HFFc6 (cell line): Measurements from ENCODE around the gene CARMIL1. TPM values are rescaled to one million over a fixed set of nuclear protein-coding genes. Genes with fewer than 3 reads are reported as not detected.

Experiments used
- DNase-seq: peaks from one replicate; pipeline ENCODE4 v3.0.0-alpha.2; 2018
- H3K27ac Mint-ChIP-seq: 2 replicates; pipeline ENCODE4 v1.8.0; 2020; ENCODE audit warnings: mild to moderate bottlenecking, mixed read lengths
- H3K27me3 Mint-ChIP-seq: 2 replicates; pipeline ENCODE4 v1.8.0; 2021; ENCODE audit warnings: mild to moderate bottlenecking, moderate library complexity, mixed read lengths; ENCODE audit not compliant: insufficient read depth
- H3K36me3 Mint-ChIP-seq: 2 replicates; pipeline ENCODE4 v1.8.0; 2021; ENCODE audit warnings: low read depth, mixed read lengths
- H3K4me1 Mint-ChIP-seq: 2 replicates; pipeline ENCODE4 v1.8.0; 2020; ENCODE audit warnings: low read depth, mixed read lengths
- H3K4me3 Mint-ChIP-seq: 2 replicates; pipeline ENCODE4 v1.8.0; 2020; ENCODE audit warnings: mild to moderate bottlenecking, moderate library complexity, mixed read lengths
- H3K9me3 Mint-ChIP-seq: 2 replicates; pipeline ENCODE4 v1.8.0; 2020; ENCODE audit warnings: mild to moderate bottlenecking, mixed read lengths
- total RNA-seq, 6 experiments: library from RNA; stranded (reverse); fragmentation: NEBNext Ultra II Directional; extraction: Animal tissue kit (Norgen Biotek cat#: 25700); gene quantifications; 2 replicates in 1 of 6; 3 replicates in 5 of 6; pipeline ENCODE4 v1.2.3, GENCODE V29; 2021
- TF ChIP-seq, protein P1 (sequence below): fragments of 200-600 bp; sonication (generic); IDR thresholded peaks from 2 replicates; pipeline ENCODE4 v1.5.0; 2021; ENCODE audit warnings: antibody characterized with exemption, mild to moderate bottlenecking

Gene CARMIL1
- total RNA-seq, 6 experiments from 2014 or later, result 12.2 to 15.6 (median 13.7) TPM

- TF ChIP-seq, protein P1, sequence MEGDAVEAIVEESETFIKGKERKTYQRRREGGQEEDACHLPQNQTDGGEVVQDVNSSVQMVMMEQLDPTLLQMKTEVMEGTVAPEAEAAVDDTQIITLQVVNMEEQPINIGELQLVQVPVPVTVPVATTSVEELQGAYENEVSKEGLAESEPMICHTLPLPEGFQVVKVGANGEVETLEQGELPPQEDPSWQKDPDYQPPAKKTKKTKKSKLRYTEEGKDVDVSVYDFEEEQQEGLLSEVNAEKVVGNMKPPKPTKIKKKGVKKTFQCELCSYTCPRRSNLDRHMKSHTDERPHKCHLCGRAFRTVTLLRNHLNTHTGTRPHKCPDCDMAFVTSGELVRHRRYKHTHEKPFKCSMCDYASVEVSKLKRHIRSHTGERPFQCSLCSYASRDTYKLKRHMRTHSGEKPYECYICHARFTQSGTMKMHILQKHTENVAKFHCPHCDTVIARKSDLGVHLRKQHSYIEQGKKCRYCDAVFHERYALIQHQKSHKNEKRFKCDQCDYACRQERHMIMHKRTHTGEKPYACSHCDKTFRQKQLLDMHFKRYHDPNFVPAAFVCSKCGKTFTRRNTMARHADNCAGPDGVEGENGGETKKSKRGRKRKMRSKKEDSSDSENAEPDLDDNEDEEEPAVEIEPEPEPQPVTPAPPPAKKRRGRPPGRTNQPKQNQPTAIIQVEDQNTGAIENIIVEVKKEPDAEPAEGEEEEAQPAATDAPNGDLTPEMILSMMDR, result no peak
- no peak for DNase-seq
- Mint-ChIP-seq H3K36me3 (no peaks in the 10 kb centered on the region), H3K27me3 (no peaks in the 10 kb centered on the region; the same call in 1 of the 2 replicates), H3K9me3 (no peaks in the 10 kb centered on the region), H3K4me1 (peaks cover 41% of the 10 kb centered on the region), H3K4me3 (no peak overlapping the region), H3K27ac (no peak overlapping the region)
Measured at GRCh38 chr6:25413207-25413905, 134.2 kb downstream of the CARMIL1 start.

GRCh38 chr6:25414168-25414567, 135.0 kb downstream of the CARMIL1 start:
- no peaks in the 10 kb centered on the region for H3K9me3 Mint-ChIP-seq
- DNase-seq, result no peak
- TF ChIP-seq, protein P1, result no peak
- no peak overlapping the region; the same call in 1 of the 2 replicates for H3K27ac Mint-ChIP-seq
- no peaks in the 10 kb centered on the region; the same call in 1 of the 2 replicates for H3K27me3 Mint-ChIP-seq
- no peaks in the 10 kb centered on the region for H3K36me3 Mint-ChIP-seq
- H3K4me3 Mint-ChIP-seq, result no peak overlapping the region
- peaks cover 49% of the 10 kb centered on the region for H3K4me1 Mint-ChIP-seq

DNA sequence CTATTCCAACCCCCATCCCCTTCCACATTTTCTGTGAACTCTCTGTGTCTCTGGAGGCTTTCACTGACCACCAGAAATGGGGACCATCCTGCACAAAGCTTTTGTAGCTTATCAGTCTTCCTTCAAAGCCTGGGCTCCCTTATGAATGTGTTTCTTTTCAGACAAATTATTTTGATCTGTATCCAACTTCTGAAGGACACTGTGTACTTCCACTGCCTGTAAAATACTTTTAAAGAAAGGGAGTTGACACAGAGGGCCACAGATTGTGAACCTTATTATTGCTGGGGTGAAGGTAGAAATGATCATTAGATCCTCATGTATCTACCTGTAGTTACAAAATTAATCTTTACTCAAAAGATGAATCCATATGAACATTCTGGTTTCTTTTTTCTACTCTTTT, 135.6 kb downstream of the CARMIL1 start:
- TF ChIP-seq, protein P1, result no peak
- no peak overlapping the region for H3K4me3 Mint-ChIP-seq
- DNase-seq, result no peak
- H3K27me3 Mint-ChIP-seq, result no peaks in the 10 kb centered on the region; the same call in 1 of the 2 replicates
- no peaks in the 10 kb centered on the region for H3K36me3 Mint-ChIP-seq
- H3K9me3 Mint-ChIP-seq, result no peaks in the 10 kb centered on the region
- H3K4me1 Mint-ChIP-seq, result peaks cover 54% of the 10 kb centered on the region
- H3K27ac Mint-ChIP-seq, result no peak overlapping the region

- Mint-ChIP-seq H3K27me3 (no peaks in the 10 kb centered on the region; the same call in 1 of the 2 replicates), H3K27ac (no peak overlapping the region), H3K4me1 (peaks cover 54% of the 10 kb centered on the region), H3K36me3 (peaks cover 4% of the 10 kb centered on the region; the same call in 1 of the 2 replicates), H3K9me3 (no peaks in the 10 kb centered on the region), H3K4me3 (no peak overlapping the region)
- TF ChIP-seq, protein P1, result no peak
- no peak for DNase-seq
Measured at GRCh38 chr6:25415274-25415673, 136.1 kb downstream of the CARMIL1 start.

GRCh38 chr6:25415701-25416100, 136.5 kb downstream of the CARMIL1 start:
- peaks cover 7% of the 10 kb centered on the region; the same call in 1 of the 2 replicates for H3K36me3 Mint-ChIP-seq
- peaks cover 54% of the 10 kb centered on the region for H3K4me1 Mint-ChIP-seq
- no peaks in the 10 kb centered on the region; the same call in 1 of the 2 replicates for H3K27me3 Mint-ChIP-seq
- H3K4me3 Mint-ChIP-seq, result no peak overlapping the region
- TF ChIP-seq, protein P1, result no peak
- DNase-seq, result no peak
- no peaks in the 10 kb centered on the region for H3K9me3 Mint-ChIP-seq
- H3K27ac Mint-ChIP-seq, result no peak overlapping the region
